ENCODE results near the gene SMAD3.
A peak's percentile ranks its signal among the peaks of the same experiment; 100 is the strongest.

The SMAD3 gene

DNA sequence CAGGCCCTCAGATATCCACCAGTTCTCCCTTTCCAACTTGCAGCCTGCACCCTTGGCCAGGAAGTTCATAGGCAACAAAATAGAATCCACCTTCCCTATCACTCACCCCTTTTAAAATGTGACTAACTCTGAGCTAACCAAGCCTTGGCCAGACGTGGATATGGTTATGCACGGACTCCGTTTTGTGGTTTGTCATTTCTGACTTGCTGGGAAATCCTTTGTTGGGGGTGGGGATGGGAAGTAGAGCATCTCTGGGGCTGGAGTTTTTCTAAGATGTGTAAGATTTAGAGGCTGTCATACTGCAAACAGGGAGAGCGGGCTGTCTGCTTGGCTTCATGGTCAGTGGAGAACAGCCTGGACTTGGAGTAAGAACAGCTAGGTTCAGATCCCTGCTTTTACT is 62.6 kb downstream of the SMAD3 start:
- DNase-seq, result no peak

DNA sequence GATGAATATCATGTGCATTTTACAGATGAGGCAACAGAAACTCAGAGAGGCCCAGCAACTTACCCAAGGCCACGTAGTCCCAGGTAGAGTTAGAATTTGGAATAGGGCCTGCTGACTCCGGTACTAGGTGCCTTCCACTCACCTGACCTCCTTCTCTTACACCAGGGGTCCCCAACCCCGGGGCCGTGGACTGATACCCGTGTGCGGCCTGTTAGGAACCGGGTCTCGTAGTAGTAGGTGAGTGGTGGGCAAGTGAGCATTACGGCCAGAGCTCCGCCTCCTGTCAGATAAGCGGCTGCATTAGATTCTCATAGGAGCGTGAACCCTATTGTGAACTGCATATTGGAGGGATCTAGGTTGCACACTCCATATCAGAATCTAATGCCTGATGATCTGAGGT is 64.8 kb downstream of the SMAD3 start:
- DNase-seq, result no peak

DNA sequence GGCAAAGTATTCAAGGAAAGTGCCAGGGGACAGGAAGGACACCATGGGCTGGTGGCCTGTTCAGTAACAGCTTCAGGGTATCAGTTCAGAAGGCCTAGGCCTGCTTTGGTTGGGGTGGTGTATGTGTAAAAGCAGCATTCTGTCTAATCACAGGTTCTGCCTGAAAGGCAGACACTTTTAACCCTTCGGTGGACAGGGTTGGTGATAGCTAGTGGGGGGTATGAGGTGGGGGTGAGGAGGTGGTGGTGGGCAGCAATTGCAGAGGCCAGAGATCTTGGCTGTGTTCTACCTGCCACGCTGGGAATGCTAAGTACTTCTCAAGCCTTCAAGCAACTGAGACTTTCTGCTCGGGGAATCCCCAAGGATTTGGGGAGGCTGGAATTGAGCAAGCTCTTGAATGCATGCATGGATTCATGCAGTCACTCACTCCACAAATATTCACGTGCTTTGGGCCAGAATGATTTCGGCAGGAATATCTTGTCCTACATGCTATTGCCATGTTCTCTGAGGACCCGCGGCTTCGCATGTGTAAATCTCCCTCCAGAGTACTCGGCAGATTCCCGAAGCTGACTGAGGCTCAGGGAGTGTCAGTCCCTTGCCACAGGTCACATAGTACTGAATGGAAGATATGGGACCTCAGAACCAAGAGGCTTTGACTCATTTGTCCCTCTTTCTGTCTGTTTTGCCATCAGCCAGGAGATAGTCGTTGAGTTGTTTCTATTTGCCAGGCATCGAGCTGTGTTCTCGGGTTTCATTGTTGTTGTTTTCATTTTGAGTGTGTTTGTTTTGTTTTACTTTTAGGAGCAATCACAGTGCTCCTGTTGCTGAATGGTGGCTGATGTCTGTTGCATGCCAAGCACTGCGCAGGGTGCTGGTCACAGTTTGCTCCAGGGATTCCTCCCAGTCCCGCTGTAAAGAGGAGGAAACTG is 65.5 kb downstream of the SMAD3 start:
- no peak for DNase-seq

DNA sequence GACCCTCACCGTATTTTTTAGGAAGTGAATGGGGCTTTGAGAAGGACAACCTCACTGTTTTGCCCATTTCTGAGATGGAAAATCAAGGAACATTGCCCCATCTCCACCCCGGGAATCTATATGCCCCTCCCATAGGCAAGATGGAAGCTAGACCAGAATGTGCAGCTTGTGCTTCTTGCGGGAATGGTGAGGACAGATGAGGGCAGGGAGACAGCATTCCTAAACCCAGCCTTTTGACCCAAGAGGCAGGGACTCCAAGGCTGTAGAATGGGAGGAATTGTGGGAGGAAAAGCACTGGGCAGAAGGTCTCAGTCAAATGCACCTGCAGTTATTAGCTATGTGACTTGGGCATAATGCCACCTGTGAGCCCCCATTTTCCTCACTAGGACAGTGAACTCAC is 66.9 kb downstream of the SMAD3 start:
- DNase-seq, result peak; percentile 27

DNA sequence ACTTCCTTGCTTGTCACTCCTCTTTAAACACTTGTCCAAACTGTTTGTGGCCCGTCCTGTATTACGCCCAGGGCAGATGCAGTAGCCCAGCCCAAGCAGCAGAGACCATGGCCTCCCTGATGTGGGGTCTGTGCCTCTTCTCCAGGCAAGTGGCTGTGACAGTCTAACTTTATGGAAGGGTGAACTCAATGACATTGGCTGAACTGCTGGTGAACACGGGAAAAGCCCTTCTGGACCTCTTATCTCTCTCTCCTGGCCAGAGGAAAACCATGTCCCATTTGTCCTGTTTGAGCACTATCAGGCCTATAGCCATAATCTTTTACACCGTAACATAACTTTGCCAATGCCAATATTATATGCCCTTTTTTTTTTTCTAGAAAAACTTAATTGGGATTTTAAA is 67.6 kb downstream of the SMAD3 start:
- DNase-seq, result peak; percentile 30

DNA sequence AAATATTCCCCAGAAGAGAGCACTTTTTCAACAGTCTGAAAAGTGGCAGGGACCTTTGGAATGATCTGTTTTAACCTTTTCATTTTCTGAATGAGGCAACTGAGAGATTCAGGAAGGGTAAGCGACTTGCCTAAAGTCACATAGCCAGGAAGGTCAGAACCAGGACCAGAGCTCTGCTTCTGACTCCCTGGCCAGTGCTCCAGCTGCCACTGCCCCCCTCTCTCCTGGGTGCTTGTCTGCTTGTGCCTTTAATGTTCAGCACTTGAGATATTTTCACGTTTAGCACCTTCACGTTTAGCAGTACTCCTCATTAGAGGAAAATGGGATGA is 68.3 kb downstream of the SMAD3 start:
- no peak for DNase-seq

DNA sequence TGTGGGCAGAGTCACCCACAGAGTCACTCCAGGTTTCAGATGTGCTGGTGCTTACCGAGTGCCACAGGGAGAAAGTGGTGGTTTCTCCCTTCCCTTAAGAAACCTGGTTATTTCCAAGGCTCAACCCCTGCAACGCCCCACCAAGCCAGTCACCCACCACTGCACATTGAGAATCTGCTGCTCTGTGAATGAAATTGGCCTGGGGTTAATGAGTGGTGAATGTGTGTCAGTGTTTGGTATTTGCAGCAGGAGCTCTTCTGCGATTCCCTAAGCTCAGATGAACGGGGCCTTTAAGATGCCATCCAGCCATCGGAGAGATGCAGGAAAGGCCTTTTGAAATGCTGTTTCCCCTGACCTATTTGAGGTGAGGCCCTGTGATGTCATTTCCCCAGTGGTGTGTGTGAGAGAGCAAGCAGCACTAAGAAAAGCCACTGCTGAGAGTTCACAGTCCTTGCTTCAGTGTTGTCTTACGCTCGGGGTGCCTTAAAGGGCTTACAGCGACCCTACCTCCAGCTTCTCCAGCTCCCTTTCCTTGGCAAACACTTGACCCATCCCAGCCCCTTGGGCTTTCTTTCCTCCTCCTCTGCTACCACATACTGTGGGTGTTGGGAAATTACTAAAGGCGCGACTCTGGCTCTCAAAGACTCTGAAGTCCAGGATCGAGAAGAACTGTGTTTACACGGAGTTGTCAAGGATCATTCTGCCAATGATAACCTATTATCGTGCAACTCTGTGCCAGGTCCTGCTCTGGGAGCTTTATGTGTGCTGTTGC is 68.9 kb downstream of the SMAD3 start:
- peak; percentile 84 for DNase-seq

DNA sequence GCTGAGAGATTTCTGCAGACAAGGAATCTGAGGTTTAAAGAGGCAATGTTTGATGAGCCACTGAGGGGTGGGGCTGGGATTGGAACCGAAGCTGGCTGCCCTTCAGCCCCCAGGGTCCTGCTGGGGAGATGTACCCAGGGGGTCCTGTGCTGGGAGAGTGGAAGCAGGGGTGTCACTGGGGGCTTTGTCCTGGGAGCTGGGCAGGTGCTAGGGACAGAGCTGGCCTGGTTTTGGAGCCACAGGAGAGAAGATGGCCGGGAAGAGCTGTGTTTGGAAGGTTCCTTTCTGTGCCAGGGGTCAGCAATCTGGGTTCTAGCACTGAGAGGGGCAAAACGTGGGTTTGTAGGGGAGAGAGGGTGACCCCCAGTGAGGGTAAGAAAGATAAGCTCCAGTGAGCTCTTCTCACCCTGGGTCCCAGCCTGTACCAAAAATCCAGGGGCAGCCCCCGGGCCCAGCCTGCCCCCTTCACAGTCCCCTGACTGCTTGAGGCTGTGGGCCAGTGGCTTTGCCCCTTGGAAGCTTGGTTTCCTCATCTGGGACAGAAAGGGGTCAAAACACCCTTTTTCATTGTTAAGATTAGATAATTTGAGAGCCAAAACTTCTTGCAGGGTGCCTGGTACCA is 69.6 kb downstream of the SMAD3 start:
- DNase-seq, result no peak

DNA sequence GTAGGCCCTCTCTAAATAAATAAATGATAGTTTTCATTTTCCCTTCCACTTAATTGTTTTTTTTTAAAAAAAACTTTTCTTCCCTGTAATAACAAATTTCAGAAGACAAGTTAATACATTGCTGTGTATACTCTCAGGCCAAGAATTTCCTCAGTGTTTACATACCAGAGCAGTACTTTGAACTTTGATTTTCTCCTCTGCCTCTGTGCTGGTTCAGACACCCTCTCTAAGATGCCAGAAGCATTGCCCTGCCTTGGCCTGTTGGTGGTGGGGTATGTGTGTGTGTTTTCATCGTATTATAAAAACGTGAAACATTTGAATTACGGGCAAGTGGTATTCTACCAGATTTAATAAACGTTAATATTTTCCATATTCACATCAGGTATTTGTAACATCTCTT is 70.1 kb downstream of the SMAD3 start:
- DNase-seq, result no peak

DNA sequence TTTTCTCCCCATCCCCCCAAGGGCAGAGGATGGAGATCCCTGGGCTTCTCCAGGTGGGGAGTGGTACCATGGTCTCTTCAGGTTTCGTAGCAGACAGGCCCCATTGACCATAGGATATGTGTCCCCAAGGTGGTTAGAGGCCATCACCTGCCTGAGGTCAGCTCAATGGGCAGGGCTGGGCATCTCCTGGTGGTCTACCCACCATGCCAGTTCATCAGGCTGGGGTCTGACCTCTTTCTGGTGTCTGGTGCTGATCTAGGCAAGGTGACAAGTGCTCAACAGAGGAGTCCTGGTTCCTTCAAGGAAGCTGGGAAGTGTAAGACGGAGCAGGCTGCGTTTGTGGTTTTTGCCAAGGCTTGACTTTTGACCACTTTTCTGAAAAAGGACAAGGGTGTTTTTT is 71.4 kb downstream of the SMAD3 start:
- DNase-seq, result no peak

DNA sequence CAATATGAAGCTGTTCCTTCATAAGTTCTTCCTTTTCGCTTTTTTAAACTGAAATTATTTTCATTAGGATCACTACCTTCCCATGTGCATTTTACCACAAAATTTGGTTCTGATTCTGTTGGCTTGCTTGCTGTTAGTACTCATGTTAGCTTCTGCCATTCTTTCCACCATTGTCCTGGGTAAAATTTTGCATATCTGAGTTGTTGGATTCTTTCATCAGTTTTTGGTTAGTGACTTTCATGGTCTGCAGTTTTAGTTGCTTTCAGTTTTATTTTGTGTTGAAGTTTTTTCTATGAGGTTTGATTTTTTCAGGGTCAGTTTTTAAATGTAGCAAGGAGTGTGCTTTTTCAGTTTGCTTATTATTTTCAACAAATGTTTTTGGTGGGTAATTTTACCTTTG is 71.9 kb downstream of the SMAD3 start:
- DNase-seq, result no peak

DNA sequence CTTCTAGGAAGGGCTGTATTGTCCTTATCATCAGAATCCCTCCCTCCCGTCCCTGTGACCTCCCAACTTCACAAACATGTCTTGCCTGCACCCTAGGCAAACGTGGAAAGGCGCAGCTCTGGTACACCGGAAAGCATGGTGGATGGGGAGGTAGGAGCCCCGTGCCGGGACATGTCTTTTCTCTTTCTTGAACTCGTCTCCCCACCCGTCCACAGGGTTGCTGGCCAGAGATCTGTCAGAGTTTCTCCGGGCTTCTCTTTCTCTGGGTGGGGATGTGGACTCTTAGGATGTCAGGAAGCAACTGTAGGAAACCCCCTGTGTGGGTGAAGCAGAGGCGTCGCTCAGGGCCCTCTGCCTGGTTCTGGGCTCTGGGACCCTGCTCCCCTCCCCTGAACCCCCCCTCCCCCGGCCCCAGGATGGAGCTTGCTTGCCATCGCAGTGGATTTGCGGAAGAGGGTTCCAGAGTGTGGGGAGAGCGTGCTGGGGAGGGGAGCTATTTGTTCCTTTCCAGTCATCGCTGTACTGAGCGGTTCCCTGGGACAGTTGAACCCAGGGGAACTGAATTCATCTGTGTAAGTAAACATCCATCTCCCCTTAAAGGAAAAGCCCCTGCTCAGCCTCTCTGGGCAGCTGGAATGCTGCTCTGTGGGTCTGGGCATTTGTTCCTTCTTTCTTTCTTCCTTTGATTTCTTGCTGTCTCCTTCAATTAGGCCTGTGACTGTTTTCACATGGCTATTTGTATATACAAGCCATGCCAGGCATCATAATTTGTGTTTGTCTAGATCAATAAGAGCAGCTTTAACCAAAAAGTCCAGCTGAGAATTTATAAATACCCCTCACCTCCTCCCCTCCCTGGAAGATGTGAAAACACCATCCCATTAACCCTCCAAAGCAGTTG is 72.8 kb downstream of the SMAD3 start:
- DNase-seq, result peak; percentile 43

DNA sequence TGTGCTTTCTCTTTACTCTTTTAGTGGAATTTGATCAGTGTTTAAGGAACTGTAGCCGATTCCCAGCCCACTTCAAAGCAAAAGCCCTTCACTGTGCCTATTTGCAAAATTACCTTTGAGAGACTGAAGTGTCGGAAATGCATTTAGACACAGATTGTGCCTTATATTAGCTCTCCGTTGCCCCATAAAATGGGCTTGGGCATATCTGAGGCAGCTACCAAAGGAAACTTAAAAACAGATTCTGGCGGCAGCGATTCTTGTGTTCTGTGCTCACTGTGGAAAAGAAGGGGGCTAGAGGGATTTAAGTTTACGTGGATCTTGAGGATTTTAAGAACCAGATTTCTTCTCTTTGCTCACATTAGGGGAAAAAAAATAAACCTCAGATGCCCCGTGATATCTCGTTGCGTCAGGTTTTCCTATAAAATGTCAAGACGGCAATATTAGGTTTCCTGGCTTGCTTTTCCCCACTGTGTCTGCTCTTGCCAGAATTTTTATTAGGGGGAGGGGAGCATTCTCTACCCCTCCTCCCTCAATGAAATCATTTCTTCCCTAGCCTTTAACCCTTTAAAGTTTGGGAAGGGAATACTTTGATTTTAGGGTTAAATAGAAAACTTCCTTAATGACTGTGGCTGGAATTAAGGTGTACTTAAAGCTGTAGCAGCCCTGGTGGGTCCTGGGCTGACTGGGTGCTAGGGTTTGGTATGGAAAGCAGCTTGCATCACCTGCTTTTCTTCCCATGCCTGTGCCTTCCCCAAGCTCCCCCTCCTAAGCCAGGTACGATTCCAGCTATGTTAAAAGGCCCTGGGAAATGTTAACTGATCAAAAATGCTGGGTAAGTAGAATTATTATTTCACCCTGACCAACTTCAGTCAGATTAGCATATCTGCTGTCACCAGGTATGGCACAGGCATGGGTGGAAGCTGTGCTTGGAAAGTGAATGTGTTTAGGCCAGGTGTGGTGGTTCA is 73.8 kb downstream of the SMAD3 start:
- no peak for DNase-seq

DNA sequence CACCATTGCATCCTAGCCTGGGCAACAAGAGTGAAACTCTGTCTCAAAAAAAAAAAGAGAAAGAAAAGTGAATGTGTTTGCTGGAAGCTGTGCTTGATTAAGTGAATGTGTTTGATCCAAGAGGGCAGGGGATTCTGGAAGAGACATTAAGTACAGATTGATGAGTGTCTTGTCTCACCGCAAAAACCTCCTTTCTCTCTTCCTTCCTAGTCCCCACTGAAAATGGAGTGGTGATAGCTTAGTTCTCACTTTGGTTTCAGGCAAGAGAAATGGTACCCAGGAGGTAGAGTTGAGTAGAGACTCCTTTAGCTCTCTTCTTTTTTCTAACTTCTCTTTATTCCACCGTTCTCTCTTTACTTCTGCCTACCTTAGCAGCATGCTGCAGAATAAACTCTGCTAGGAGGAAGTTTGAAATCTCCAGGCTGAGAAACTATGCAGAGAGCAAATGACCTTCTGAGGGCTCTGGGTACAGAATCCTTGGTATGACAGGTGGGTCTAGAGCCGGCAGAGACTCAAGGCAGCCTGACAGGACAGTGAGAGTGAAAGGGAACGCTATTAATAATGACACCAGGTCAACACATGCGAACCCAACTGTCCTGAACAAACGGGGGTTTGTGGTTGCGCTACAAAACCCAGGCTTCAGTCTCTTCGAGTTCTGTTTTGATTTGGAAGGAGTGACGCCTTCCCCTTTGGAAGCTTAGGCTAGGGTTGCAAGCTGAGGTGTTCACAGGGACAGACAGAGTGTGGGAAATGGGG is 74.9 kb downstream of the SMAD3 start:
- no peak for DNase-seq

DNA sequence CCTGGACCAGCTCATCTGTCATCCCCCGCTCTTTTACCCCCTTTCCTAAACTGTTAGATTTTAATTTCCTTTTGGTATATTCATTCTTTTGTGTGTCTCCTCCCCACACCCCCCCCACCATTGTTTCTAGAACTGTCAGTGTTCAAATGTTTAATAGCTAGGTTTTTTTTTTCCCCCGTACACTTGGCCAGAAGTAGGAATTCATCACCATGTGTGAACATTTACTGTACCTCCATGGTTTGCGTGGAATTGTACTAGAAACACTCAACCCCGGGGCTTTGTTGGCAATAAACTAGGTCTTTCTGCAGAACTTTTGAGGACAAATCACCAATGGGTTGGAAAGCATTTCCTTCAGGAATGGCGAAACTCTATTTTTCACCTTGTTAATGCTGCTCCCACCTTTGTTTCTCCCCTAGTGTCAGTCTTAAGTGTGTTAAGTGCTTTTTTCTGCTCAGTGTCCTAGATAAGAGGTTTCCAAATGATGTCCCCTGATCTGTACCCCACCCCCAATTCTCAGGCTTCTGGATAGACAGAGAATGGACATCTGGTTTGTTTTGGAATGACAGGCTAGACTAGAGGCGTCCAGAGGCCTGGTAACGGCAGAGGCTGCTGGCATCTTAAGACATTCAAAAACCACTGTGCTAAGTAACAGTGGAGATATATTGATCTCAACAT is 76.8 kb downstream of the SMAD3 start:
- no peak for DNase-seq

DNA sequence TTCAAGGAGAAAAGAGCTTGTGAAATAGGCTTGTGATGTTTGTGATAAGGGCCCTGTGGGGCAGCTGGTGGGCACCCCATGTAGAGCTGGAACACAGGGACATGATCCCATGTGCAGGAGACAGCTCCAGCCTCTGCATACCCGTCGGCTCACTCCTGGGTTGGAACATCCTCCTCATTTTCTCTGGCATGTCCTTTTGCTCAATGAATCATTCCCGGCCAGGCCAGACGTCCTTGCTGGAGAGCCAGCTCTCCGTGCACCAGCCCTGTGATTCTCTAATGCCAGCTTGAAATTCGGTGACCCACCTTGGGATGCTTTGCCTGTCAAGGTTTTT is 77.3 kb downstream of the SMAD3 start:
- DNase-seq, result no peak

DNA sequence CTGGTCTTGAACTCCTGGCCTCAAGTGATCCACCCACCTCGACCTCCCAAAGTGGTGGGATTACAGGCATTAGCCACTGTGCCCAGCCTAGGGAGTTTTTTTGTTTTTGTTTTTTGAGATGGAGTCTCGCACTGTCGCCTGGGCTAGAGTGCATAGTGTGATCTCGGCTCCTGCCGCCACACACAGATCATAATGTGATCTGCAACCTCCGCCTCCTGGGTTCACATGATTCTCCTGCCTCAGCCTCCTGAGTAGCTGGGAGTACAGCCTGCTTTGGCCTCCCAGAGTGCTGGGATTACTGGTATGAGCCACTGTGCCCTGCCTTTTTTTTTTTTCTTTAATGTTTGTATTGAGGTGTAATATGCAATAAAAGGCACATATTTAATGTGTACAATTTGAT is 78.2 kb downstream of the SMAD3 start:
- no peak for DNase-seq

DNA sequence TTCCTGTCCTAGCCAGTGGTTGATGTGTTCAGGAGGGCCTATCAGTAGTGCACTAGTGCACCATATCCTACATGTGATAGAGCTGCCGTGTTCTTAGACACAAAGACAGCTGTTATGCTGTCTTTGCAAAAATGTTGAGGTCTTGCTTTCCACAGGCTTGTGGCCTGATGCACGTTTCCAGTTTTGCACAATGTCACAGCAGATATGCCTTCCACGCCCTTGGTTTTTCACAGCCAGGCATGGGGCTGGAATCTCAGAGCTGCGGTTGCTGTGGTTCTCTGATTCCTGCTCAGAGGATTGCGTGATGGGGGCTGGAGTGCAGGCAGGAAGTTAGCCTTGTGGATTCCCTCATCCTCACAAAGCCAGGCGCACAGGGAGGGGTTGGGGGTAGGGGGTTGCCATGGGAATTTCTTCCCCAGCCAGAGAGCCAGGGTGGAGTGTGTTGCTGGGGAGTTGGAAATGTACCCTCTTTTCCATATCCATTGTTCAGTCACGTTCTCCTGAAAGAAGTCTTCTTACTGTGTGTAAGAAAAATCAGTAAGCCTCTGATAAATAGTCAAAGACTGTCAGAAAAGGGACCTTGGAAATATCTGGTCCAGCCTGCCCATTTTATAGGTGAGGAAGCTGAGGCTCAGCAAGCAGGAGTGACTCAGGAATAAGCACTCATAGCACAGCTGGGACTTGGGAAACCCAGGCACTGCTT is 79.4 kb downstream of the SMAD3 start:
- DNase-seq, result no peak

DNA sequence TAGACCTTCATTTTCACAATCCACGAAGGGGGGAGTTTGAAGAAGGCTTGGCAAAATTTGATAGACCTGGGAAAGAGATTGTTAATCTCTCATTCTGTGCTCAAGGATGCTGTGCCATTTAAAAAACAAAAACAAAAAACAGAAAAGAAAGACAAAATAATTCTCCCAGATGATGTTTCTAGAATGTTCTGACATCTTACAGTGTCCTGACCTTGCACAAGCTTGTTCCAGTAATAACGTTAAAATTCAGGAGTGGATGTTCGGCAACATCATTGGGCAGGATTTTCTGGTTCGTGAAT is 79.9 kb downstream of the SMAD3 start:
- no peak for DNase-seq

DNA sequence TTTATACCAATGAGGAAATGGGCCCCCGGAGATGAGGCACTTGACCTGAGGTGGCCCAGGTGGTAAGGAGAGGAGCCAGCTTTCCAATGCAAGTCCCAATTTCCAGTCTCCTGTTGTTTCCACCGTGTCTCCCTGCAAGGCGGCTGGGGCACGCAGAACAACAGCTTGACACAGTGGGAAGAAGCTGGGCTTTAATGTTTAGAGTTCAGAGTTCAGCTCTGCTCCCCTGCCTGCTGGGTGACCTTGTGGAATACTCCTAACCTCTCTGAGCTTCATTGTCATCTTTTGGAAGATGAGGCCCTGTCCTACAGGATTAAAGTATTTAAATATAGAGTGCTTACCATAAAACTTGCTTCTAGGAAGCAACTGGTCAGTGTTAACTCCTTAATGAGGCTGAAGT is 80.3 kb downstream of the SMAD3 start:
- DNase-seq, result no peak

All from activated effector memory CD4-positive, alpha-beta T cell treated with anti-CD3 and anti-CD28 coated beads, Interleukin-2, amount 50 U/mL, for 16 hours (primary cell).